K562 (cell line): Measurements from ENCODE around the gene SORT1. TPM values are rescaled to one million over a fixed set of nuclear protein-coding genes. Genes with fewer than 3 reads are reported as not detected.

Source experiments
- BDP1 ChIP-seq: IDR thresholded peaks from 3 replicates; pipeline ENCODE4 v1.6.1; 2011; ENCODE audit not compliant: insufficient read length, insufficient read depth
- CCNT2 ChIP-seq: IDR thresholded peaks from 2 replicates; pipeline ENCODE4 v1.6.1; 2011; ENCODE audit warnings: borderline replicate concordance, low read depth, mild to moderate bottlenecking, moderate library complexity, mixed read lengths, low read length; ENCODE audit not compliant: insufficient read length; ENCODE audit errors: extremely low read depth
- CREB3 ChIP-seq: fragments of 450-650 bp; conservative IDR thresholded peaks from 2 replicates; pipeline ENCODE4 v1.6.1; 2016; ENCODE audit warnings: missing genetic modification characterization, low read depth, mild to moderate bottlenecking, missing compliant biosample characterization, moderate library complexity
- ETS2 ChIP-seq: IDR thresholded peaks from 2 replicates; pipeline ENCODE4 v1.6.1; 2016; ENCODE audit warnings: borderline replicate concordance, missing genetic modification characterization, mild to moderate bottlenecking, moderate library complexity, missing compliant biosample characterization; ENCODE audit not compliant: poor library complexity, severe bottlenecking
- FOXA3 ChIP-seq, 2 experiments: fragments of 450-650 bp in 1 of 2; sonication (generic) in 1 of 2; formaldehyde crosslinking; IDR thresholded peaks in 1 of 2; conservative IDR thresholded peaks in 1 of 2; 2 replicates each; pipeline versions ENCODE4 v1.4.0 to v1.8.0; 2020 to 2022; ENCODE audit warnings: mild to moderate bottlenecking in 2 of 2, missing genetic modification reagents in 1 of 2
- HIVEP1 ChIP-seq: fragments of 250-450 bp; sonication (Bioruptor Pico); IDR thresholded peaks from 2 replicates; pipeline ENCODE4 v1.4.0; 2020; ENCODE audit warnings: mild to moderate bottlenecking
- HNRNPK ChIP-seq: fragments of 200-400 bp; formaldehyde crosslinking; IDR thresholded peaks from one replicate; pipeline ENCODE4 v1.6.1; 2018; ENCODE audit warnings: mild to moderate bottlenecking, low read depth, low read length; ENCODE audit not compliant: poor library complexity, severe bottlenecking
- MLX ChIP-seq, 2 experiments: fragments of 450-650 bp in 1 of 2; sonication (generic) in 1 of 2; formaldehyde crosslinking; conservative IDR thresholded peaks; 2 replicates each; pipeline versions ENCODE4 v1.4.0 to v1.8.1; 2020 to 2022; ENCODE audit warnings: mild to moderate bottlenecking in 1 of 2, missing genetic modification reagents in 1 of 2
- NCOA4 ChIP-seq: fragments of 450-650 bp; IDR thresholded peaks from 2 replicates; pipeline ENCODE4 v1.6.1; 2018; ENCODE audit warnings: mild to moderate bottlenecking; ENCODE audit not compliant: partially characterized antibody
- NR2C1 ChIP-seq, 2 experiments: fragments of 450-650 bp; IDR thresholded peaks; 2 replicates each; pipeline ENCODE4 v1.6.1; 2017; ENCODE audit warnings: mild to moderate bottlenecking in 2 of 2, antibody characterized with exemption in 1 of 2, inconsistent platforms in 1 of 2, missing compliant biosample characterization in 1 of 2, missing genetic modification characterization in 1 of 2
- PCBP2 ChIP-seq: fragments of 200-400 bp; formaldehyde crosslinking; IDR thresholded peaks from 2 replicates; pipeline ENCODE4 v1.6.1; 2018; ENCODE audit warnings: low read length, low read depth, mild to moderate bottlenecking, moderate library complexity; ENCODE audit not compliant: poor library complexity, severe bottlenecking
- PRPF4 ChIP-seq: fragments of 200-400 bp; formaldehyde crosslinking; IDR thresholded peaks from one replicate; pipeline ENCODE4 v1.6.1; 2017; ENCODE audit warnings: low read length, low read depth, mild to moderate bottlenecking; ENCODE audit not compliant: insufficient read depth, poor library complexity, severe bottlenecking
- SRF ChIP-seq, 2 experiments: fragments of 250-450, 450-650 bp in 1 of 2; sonication (Bioruptor Pico) in 1 of 2; sonication (generic) in 1 of 2; formaldehyde crosslinking; IDR thresholded peaks; 2 replicates each; pipeline versions ENCODE4 v1.5.0 to v1.5.1; 2020 to 2022; ENCODE audit warnings: mild to moderate bottlenecking in 1 of 2, missing genetic modification reagents in 1 of 2
- SRSF7 ChIP-seq: fragments of 200-400 bp; formaldehyde crosslinking; optimal IDR thresholded peaks from 2 replicates; pipeline ENCODE3; 2017; ENCODE audit warnings: mild to moderate bottlenecking, low read depth, low read length
- TAF1 ChIP-seq: IDR thresholded peaks from 2 replicates; pipeline ENCODE4 v1.6.1; 2011; ENCODE audit warnings: mild to moderate bottlenecking, low read length, moderate library complexity; ENCODE audit not compliant: insufficient read depth, control insufficient read depth, severe bottlenecking; ENCODE audit errors: extremely low read depth
- TCF3 ChIP-seq: sonication (generic); formaldehyde crosslinking; IDR thresholded peaks from 2 replicates; pipeline ENCODE4 v1.4.0; 2020; ENCODE audit warnings: mild to moderate bottlenecking, missing genetic modification reagents
- TCF7L2 ChIP-seq: fragments of 150-350 bp; IDR thresholded peaks from 2 replicates; pipeline ENCODE4 v1.6.1; 2016; ENCODE audit warnings: low read depth, mild to moderate bottlenecking, low read length, moderate library complexity
- THRAP3 ChIP-seq: fragments of 450-650 bp; IDR thresholded peaks from 2 replicates; pipeline ENCODE4 v1.6.1; 2016; ENCODE audit warnings: mild to moderate bottlenecking, inconsistent platforms, borderline replicate concordance
- ZBTB5 ChIP-seq: fragments of 450-650 bp; IDR thresholded peaks from 2 replicates; pipeline ENCODE4 v1.6.1; 2017; ENCODE audit warnings: antibody characterized with exemption
- ZKSCAN8 ChIP-seq: fragments of 200-800 bp; sonication (Bioruptor generic); IDR thresholded peaks from 2 replicates; pipeline ENCODE4 v1.6.1; 2016; ENCODE audit warnings: missing genetic modification characterization, missing compliant biosample characterization
- ZNF140 ChIP-seq: fragments of 250-450 bp; sonication (Bioruptor Pico); IDR thresholded peaks from 2 replicates; pipeline ENCODE4 v1.8.0; 2021; ENCODE audit warnings: moderate library complexity, mild to moderate bottlenecking, inconsistent platforms
- ZNF224 ChIP-seq: sonication (generic); formaldehyde crosslinking; IDR thresholded peaks from 2 replicates; pipeline ENCODE4 v1.8.0; 2022; ENCODE audit warnings: mild to moderate bottlenecking, missing genetic modification reagents
- polyA plus RNA-seq, 8 experiments: library from polyadenylated mRNA; depleted of rRNA in 4 of 8; stranded (reverse) in 5 of 8; unstranded in 3 of 8; fragments of >200 nt; fragmentation: Nextera tagmentation in 2 of 8; fragmentation: Illumina TruSeq in 1 of 8; extraction: Ambion mirVana in 2 of 8; extraction: Trizol in 1 of 8; gene quantifications; 2 replicates each; pipeline versions ENCODE4 v1.2.1 to v1.2.3, GENCODE V29; 2011 to 2014; ENCODE audit warnings: inconsistent platforms in 1 of 8, missing spikeins in 1 of 8
- total RNA-seq, 7 experiments: library from RNA; depleted of rRNA in 6 of 7; stranded (reverse); fragments of >200 nt in 6 of 7; fragmentation: Illumina TruSeq in 2 of 7; extraction: Trizol in 2 of 7; gene quantifications; 2 replicates each; pipeline versions ENCODE4 v1.2.1 to v1.2.3, GENCODE V29; 2011 to 2021; ENCODE audit warnings: low replicate concordance in 1 of 7

SORT1 gene
- total and polyA plus RNA-seq, 9 of the 15 experiments (the other 6 are each of a cell fraction or from before 2014, with no cell fraction given): 27.4 to 112 (median 65.0) TPM

GRCh38 chr1:109275706-109276345, 121.9 kb downstream of the SORT1 start (continued):
- TF ChIP-seq SRSF7 (no peak), SRF (CRISPR knock-in tag; IDR thresholded peaks at IDR 0.05) (0 out of 4 replicates have a peak, but pooled peaks of 1 of the 2 experiments have one; percentile 18), CCNT2 (no peak), ZBTB5 (no peak), TAF1 (no peak), CREB3 (tag) (no peak), TCF7L2 (no peak), PCBP2 (no peak), MLX (CRISPR knock-in tag; conservative IDR thresholded peaks at IDR 0.05) (no peak), NCOA4 (no peak), HNRNPK (no peak), ZNF224 (no peak), PRPF4 (no peak), ZNF140 (CRISPR knock-in tag) (no peak), FOXA3 (CRISPR knock-in tag; conservative IDR thresholded peaks at IDR 0.05 in 1 of 2, IDR thresholded peaks at IDR 0.05 in 1 of 2) (no peak), ZKSCAN8 (CRISPR knock-in tag) (no peak), NR2C1 (IDR thresholded peaks at IDR 0.05) (no peak), NR2C1 (tag; IDR thresholded peaks at IDR 0.05) (no peak), TCF3 (CRISPR knock-in tag) (0 out of 2 replicates have a peak, but pooled peaks have one; percentile 20), BDP1 (no peak), HIVEP1 (CRISPR knock-in tag) (no peak), ETS2 (tag) (no peak), THRAP3 (no peak)
